GM18951 (cell line): ENCODE measurements around the gene TIAM1.

ENCODE experiments used
- POLR2A ChIP-seq: IDR thresholded peaks from 4 replicates; pipeline ENCODE4 v1.6.1; 2011; ENCODE audit warnings: mild to moderate bottlenecking; ENCODE audit not compliant: insufficient read length, insufficient read depth; ENCODE audit errors: extremely low read depth
- in situ Hi-C: fragments of 300-500 bp; cut with MboI; formaldehyde crosslinking; loops from one replicate; pipeline ENCODE4 v1.12.0; 2022; ENCODE audit warnings: low sequenced_read_pairs, mixed read lengths, inconsistent platforms; ENCODE audit not compliant: unreplicated experiment

TIAM1 gene

GRCh38 chr21:31194510-31195293, 149.4 kb downstream of the TIAM1 start:
- in situ Hi-C loops, result loop anchor here (5.0 kb wide), 1 partner anchor 388 kb away; no protein-coding TSS in a partner anchor
- TF ChIP-seq POLR2A, result no peak

GRCh38 chr21:31193761-31194160, 150.3 kb downstream of the TIAM1 start:
- in situ Hi-C loops, result no loop called here
- TF ChIP-seq POLR2A, result no peak

GRCh38 chr21:31191553-31191952, 152.5 kb downstream of the TIAM1 start:
- no peak for TF ChIP-seq POLR2A
- in situ Hi-C loops, result no loop called here

GRCh38 chr21:31190516-31190915, 153.5 kb downstream of the TIAM1 start:
- no peak for TF ChIP-seq POLR2A

GRCh38 chr21:31187499-31187898, 156.6 kb downstream of the TIAM1 start:
- TF ChIP-seq POLR2A, result no peak
- in situ Hi-C loops, result no loop called here

More at GRCh38 chr21:31190516-31190915, 153.5 kb downstream of the TIAM1 start:
- in situ Hi-C loops, result no loop called here

GRCh38 chr21:31186916-31187315, 157.1 kb downstream of the TIAM1 start:
- in situ Hi-C loops, result no loop called here
- TF ChIP-seq POLR2A, result no peak

- no peak for TF ChIP-seq POLR2A
- in situ Hi-C loops, result no loop called here
Measured at GRCh38 chr21:31185663-31186062, 158.4 kb downstream of the TIAM1 start.

- TF ChIP-seq POLR2A, result no peak
- in situ Hi-C loops, result loop anchor here (5.0 kb wide), 1 partner anchor 68 kb away; no protein-coding TSS in a partner anchor
Measured at GRCh38 chr21:31184876-31185275, 159.2 kb downstream of the TIAM1 start.

GRCh38 chr21:31184459-31184858, 159.6 kb downstream of the TIAM1 start:
- TF ChIP-seq POLR2A, result no peak
- in situ Hi-C loops, result loop anchor here (5.0 kb wide), 1 partner anchor 67 kb away; no protein-coding TSS in a partner anchor

GRCh38 chr21:31182231-31183140, 161.6 kb downstream of the TIAM1 start:
- in situ Hi-C loops, result loop anchor here (5.0 kb wide), 1 partner anchor 65 kb away; no protein-coding TSS in a partner anchor
- no peak for TF ChIP-seq POLR2A

- in situ Hi-C loops, result loop anchor here (5.0 kb wide), 1 partner anchor 64 kb away; no protein-coding TSS in a partner anchor
- no peak for TF ChIP-seq POLR2A
Measured at GRCh38 chr21:31181082-31181750, 162.8 kb downstream of the TIAM1 start.

- in situ Hi-C loops, result loop anchor here (5.0 kb wide), 1 partner anchor 63 kb away; no protein-coding TSS in a partner anchor
- TF ChIP-seq POLR2A, result no peak
Measured at GRCh38 chr21:31180256-31181081, 163.6 kb downstream of the TIAM1 start.

- no peak for TF ChIP-seq POLR2A
- in situ Hi-C loops, result no loop called here
Measured at GRCh38 chr21:31176725-31177124, 167.3 kb downstream of the TIAM1 start.
